Hematopoietic multipotent progenitor cell (in vitro differentiated cells): Measurements from ENCODE around the gene SUPT20HL2. TPM values are rescaled to one million over a fixed set of nuclear protein-coding genes. Genes with fewer than 3 reads are reported as not detected.

Experiments used
- total RNA-seq: library from RNA; depleted of rRNA; stranded (reverse); fragments of >200 nt; gene quantifications from one replicate; pipeline ENCODE4 v1.2.3, GENCODE V29; 2012

The SUPT20HL2 gene
- total RNA-seq, 1 donor = not detected

Other genes with a start within 250 kb of the SUPT20HL2 start
- 30.2 TPM for gene ZFX, start 164.3 kb downstream of the SUPT20HL2 start, total RNA-seq
- under 0.01 TPM for gene SUPT20HL1, start 46.6 kb upstream of the SUPT20HL2 start, total RNA-seq
- gene PDK3, start 151.2 kb upstream of the SUPT20HL2 start, total RNA-seq = 12.7 TPM